Activated CD4-positive, alpha-beta T cell treated with anti-CD3 and anti-CD28 coated beads, Interleukin-2, amount 50 U/mL, for 24 hours (primary cell): ENCODE data around the gene CRBN.

Source experiments
- DNase-seq, 2 donors: peaks; one replicate each; pipeline ENCODE4 v3.0.0-alpha.2; 2020; ENCODE audit warnings: low read depth in 1 of 2, low spot score in 1 of 2

CRBN gene

DNA sequence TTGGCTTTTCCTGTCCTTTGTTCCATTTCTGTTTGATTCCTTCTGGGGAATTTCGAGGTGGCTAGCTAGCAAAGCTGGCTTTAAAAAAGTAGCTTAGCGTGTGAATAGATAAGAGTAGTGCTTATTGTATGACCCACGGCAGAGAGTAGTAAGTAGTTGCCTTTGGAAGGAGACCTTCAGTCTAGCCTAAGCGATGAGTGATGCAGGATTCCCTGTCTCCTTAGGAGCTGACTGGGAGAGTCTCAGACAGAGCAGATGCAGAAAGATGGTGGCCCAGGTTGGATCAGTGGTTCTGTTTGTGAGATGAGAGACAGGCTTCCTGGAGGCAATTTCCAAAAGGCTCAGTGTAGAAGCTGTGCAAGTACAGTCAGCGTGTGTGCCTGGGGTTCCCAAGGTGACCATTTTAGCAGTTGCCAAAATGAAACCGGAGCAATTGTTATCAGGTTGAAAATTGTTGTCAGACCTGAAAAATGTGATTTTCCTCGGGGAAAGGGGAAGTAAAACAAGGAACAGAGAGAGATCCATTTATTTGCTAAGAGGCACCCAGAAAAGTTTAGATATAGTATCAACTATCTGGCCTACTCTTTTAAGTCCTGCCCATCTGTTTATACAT is 68.6 kb downstream of the CRBN start:
- DNase-seq: no peak

DNA sequence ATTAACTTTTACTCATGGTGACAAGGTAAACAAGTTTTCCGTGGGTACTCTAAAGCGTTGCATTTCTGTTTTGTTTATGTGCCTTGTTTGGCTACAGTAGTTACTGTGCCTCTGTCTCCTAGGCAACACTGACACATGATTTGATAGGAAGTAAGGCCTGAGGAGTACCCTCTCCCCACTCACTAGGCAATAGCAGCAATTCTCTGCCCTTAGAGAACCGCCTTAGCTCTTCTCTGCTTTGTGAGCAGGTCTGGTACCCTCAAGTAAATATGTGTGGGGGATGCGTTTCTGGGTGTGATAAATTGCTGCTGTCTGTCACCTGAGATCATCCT is 69.2 kb downstream of the CRBN start, which contains the start of gene IL5RA:
Gene IL5RA (minus strand): TSS at position 76 of the 332 bp plus-strand sequence. CDS start 5,390 bp downstream, outside the sequence.
- DNase-seq: no peak

DNA sequence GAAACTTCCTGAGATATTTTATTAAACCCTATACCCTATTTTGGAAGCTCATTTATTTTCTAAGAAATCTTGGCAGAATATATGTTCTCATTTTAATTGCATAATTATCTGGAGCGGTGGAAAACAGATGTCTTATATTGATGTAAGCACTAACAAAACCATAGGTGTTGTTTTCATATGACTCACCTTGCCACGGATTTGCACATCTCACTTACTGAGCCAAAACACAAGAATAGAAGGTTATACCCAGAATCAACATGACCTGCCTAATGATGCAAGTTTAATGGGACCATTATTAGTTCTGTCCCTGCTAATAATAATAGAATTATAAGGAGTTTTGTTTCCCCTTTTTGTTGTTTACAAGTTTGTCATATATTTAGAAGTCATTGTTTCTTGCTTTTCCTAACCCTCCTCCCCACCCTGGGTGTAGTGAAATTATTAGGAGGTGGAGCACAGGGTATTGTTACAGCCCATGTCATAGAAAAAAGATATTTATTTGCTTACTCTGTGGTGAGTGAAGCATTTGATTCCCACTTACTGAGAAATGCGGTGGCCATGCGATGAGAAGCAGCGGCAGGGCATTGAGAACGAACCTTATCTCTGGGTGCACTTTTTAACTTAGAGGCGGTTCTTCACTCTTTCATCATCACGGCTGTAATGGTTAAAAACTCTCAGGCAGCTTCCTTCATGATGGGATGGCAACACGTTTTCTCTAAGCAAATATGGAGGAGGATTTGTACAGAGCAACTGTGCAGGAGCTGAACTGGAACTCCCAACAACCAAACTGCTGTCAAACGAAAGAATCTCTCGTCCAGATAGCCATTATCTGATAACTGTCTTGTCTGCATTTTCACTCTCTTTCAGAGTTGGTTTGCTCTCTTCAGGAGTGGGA is 69.8 kb downstream of the CRBN start:
- no peak for DNase-seq

DNA sequence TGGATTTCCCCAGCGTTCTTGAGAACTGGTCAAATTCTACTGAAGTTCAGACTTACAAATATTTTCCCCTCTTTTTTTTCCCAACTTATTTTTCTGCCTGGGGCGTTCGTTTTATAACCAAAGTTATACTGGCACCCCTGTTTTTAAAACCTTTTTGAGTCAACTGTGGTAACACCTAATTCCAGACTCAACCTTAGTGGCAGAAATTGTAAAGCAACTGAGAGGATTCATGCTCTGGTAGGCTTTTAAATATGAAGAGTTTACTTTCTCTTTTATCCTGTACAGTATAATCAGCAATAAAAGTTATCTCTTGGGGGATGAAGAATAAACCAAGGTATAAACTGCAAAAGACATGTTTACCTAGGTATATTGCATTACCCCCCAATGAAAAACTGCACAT is 71.6 kb downstream of the CRBN start:
- no peak for DNase-seq

DNA sequence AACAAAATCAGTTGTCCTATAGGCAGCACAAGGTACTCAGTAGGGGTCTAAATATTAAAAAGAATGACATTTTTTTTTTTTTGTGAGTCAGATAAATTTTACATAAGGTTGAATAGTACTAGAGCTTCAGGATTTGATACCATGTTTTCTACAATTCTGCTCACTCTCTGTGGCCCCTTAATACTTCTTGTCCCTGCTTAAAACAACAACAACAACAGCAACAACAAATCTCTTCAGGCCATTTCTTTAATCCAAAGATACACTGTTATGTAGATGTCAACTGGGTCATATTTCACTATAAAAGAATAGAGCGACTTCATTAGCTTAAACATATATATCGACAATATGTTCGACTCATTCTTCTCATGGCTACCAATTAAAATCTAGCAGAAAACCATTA is 72.3 kb downstream of the CRBN start:
- DNase-seq: no peak

DNA sequence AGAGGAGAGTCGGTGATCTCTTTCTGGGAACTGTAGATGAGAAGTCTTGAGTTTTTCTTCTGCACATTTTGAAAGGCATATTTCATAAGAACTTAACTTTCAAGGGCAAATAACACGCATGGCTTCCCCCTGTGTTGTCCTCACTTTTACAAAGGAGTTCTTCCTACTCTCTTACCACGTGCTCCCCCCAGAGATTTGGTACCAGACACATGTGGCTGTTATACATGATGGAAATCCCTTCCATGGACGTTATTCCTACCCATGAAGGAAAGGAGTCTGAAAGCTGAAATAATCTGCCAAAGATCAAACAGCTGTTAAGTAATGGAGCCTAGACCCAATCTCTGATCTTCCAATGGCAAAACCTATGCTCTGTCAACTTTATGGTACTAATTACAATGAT is 73.7 kb downstream of the CRBN start:
- DNase-seq: no peak

DNA sequence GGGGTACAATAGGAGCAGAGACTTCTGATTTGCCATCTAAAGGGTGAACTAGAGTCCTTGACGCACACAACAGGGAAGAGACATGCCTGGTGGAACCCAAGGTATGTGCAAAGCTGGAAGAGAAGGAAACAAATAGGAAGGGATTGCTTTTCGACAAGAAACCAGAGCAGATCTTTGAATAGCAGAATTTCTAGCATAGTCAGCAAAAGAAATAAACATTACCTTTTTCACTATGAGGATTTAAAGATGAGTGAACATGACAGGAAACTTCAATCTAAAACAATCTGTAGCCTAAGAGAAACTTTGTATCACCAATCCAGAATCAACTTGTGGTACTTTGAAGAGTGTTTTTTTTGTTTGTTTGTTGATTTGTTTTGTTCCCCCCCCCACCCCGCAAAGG is 74.2 kb downstream of the CRBN start:
- DNase-seq: no peak

DNA sequence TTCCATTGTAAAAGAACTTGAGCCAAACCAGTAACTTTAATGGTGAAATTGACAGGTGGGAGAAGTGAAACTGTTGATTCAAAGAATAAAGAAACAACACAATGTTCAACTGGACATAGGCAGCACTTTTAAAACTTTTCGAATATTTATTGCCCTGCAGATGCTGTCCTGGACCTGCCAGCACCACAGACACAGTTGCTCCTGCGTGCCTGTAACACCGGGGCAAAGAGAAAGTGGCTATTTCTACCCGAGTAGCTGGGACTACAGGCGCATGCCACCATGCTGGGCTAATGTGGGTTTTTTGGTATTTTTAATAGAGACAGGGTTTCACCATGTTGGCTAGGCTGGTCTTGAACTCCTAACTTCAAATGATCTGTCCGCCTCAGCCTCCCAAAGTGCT is 76.7 kb downstream of the CRBN start:
- no peak for DNase-seq

DNA sequence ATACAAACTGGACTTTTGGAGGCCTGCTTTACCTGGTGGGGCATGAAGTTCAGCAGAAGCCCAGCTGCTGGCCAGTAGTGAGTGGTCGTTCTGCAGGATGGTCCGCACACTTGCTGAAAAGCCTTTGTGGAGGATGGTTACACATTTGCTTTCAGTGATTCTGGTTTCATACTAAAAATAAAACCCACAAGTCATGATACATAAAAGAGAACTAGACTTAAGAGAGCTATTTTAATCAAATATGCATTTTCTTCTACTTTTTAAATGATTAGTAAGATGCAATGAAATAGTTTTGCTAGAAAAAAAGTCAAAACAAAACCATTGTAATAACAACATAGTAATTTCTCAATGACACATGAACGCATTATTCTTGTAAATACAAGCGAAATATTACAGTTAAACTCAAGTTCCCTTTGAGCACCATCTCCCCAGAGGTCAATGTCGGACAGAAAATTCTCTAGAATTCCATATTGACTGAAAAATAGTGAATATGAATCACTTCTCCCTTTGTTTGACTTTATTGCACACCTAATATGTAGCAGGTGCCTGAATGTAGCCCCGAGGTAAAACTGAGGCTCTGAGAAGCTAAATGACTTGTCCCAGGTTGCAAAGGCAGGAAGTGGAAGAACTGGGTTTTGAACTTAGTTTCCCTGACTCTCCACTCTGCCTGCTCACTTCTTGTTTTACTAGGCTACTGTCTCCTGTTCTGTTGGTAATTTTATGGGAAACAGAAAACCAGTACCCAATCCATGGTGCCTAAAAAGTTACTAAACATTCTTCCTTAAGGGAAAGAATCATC is 77.6 kb downstream of the CRBN start:
- no peak for DNase-seq
